Karpas-422 (cell line): Measurements from ENCODE around the gene GALNT17. TPM values are rescaled to one million over a fixed set of nuclear protein-coding genes. Genes with fewer than 3 reads are reported as not detected.
"Not testable (repeated sequence)": the region's sequence is repeated elsewhere in the genome, so short reads cannot be mapped to it uniquely, and the experiment has no call there.

ENCODE experiments used
- DNase-seq: peaks from one replicate; pipeline ENCODE4 v3.0.0-alpha.2; 2015
- H2AFZ ChIP-seq: fragments of 200-600 bp; sonication (generic); 2 replicates; pipeline ENCODE4 v1.6.1; 2014; ENCODE audit warnings: antibody characterized with exemption, low read length, mixed read lengths
- H3K27ac ChIP-seq: fragments of 200-600 bp; sonication (generic); 2 replicates; pipeline ENCODE4 v1.5.1; 2014; ENCODE audit warnings: mild to moderate bottlenecking, low read length, moderate library complexity
- H3K27me3 ChIP-seq: fragments of 200-600 bp; sonication (generic); 2 replicates; pipeline ENCODE4 v1.6.1; 2014; ENCODE audit warnings: low read length, mixed read lengths
- H3K36me3 ChIP-seq: fragments of 200-600 bp; sonication (generic); 2 replicates; pipeline ENCODE4 v1.6.1; 2014; ENCODE audit warnings: low read length, mixed read lengths; ENCODE audit not compliant: insufficient read depth
- H3K4me1 ChIP-seq: fragments of 200-600 bp; sonication (generic); 2 replicates; pipeline ENCODE4 v1.6.1; 2014; ENCODE audit warnings: mild to moderate bottlenecking, low read length, mixed read lengths
- H3K4me2 ChIP-seq: fragments of 200-600 bp; sonication (generic); 2 replicates; pipeline ENCODE4 v1.6.1; 2014; ENCODE audit warnings: low read length, low read depth, mild to moderate bottlenecking; ENCODE audit not compliant: poor library complexity, severe bottlenecking
- H3K4me3 ChIP-seq: fragments of 200-600 bp; sonication (generic); 2 replicates; pipeline ENCODE4 v1.5.1; 2014; ENCODE audit warnings: mild to moderate bottlenecking, antibody characterized with exemption, low read length, mixed read lengths
- H3K79me2 ChIP-seq: fragments of 200-600 bp; sonication (generic); 2 replicates; pipeline ENCODE4 v1.6.1; 2014; ENCODE audit warnings: mild to moderate bottlenecking, low read length, mixed read lengths
- H3K9ac ChIP-seq: fragments of 200-600 bp; sonication (generic); 2 replicates; pipeline ENCODE4 v1.6.0; 2014; ENCODE audit warnings: low read length
- H3K9me2 ChIP-seq: fragments of 200-600 bp; sonication (generic), shearing (Covaris generic); replicated peaks from 2 replicates; pipeline ENCODE4 v1.6.0; 2014; ENCODE audit warnings: mild to moderate bottlenecking, low read length, moderate library complexity; ENCODE audit not compliant: insufficient read depth
- H3K9me3 ChIP-seq: fragments of 300-700, 200-600 bp; sonication (generic); 2 replicates; pipeline ENCODE4 v1.6.1; 2014; ENCODE audit warnings: low read length, mixed read lengths
- H4K20me1 ChIP-seq: fragments of 200-600 bp; sonication (generic); 2 replicates; pipeline ENCODE4 v1.6.1; 2014; ENCODE audit warnings: mild to moderate bottlenecking, antibody characterized with exemption, low read length, low read depth; ENCODE audit not compliant: insufficient read depth
- total RNA-seq: library from RNA; depleted of rRNA; stranded (reverse); fragments of >200 nt; shearing (Covaris generic); gene quantifications from 2 replicates; pipeline ENCODE4 v1.2.3, GENCODE V29; 2014; ENCODE audit warnings: low replicate concordance

GALNT17 gene
- total RNA-seq, 1 experiment from 2014 or later, result not detected

DNA sequence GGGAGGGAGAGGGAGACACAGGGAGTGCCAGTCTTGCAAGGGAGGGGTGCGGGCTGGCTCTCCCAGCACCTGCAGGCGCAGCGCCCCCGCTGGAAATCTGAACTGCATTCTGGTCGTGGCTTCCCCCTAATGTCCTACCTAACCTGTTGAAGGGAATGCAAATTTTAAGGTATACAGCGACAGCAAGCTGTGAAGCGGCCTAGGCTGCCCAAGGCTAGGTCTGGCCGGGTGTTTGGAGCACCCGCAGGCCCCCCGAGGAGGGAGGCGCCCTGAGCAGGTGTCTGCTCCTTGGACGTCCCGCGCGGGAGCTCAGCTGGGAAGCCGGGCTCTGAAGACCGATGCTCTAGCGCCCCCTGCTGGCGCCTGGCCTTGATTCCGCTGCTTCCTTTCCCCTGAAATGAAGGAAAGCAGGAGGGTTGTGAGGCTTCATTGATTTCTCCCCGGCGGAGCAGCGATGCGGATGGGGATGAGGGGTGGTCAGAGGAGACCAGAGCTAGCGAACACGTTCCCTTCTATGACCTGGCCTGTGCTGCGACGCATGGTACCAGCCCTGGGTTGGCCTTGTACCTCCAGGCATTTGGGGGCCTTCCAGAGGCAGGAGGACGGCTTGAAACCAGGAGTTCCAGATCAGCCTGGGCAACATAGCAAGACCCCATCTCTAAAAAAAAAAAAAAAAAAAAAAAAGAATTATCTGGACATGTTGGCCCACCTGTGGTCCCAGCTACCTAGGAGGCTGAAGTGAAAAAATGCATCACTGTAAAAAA, 601.3 kb downstream of the GALNT17 start:
- peak; percentile 91 for DNase-seq
- H3K9me2 ChIP-seq, result no peaks in the 10 kb centered on the region

DNA sequence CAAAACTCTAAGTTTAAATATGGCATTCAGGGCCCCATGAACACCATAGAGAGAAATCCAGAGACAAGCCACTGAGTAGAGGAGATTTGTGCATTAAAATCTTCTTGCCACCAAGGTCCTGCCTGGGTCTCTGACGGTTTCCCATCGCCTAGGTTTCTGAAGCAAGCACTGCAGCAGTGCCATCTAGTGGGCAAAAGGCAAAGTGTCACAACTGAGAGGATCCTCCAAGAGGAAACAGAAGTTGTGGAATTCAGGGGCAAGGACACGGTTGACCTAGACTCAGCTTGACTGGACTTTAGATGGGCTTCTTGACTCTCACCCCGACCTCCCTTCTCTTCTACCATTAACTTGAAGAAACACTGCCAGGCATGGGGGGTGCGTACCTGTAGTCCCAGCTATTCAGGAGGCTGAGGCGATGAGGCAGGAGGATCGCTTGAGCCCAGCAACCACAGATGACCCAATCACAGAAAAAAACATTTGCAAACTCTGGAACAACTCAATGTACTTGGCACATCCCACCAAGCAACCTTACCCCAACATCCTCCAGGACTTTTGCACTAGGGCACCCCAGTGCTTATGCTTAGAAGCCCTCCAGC, 604.1 kb downstream of the GALNT17 start:
- no peak overlapping the region for H2AFZ ChIP-seq
- no peaks in the 10 kb centered on the region for H3K9me3 ChIP-seq
- DNase-seq, result peak; percentile 88
- H3K9me2 ChIP-seq, result no peaks in the 10 kb centered on the region
- no peaks in the 10 kb centered on the region for H3K79me2 ChIP-seq
- H3K27me3 ChIP-seq, result no peaks in the 10 kb centered on the region
- H3K4me3 ChIP-seq, result no peak overlapping the region
- no peak overlapping the region for H3K27ac ChIP-seq
- H4K20me1 ChIP-seq, result no peaks in the 10 kb centered on the region
- no peaks in the 10 kb centered on the region for H3K36me3 ChIP-seq
- no peaks in the 10 kb centered on the region for H3K4me1 ChIP-seq
- H3K4me2 ChIP-seq, result no peak overlapping the region
- H3K9ac ChIP-seq, result no peak overlapping the region

More for the DNA sequence above, 601.3 kb downstream of the GALNT17 start:
- H3K4me3 ChIP-seq, result no peak overlapping the region
- no peaks in the 10 kb centered on the region for H3K79me2 ChIP-seq
- H2AFZ ChIP-seq, result no peak overlapping the region
- no peaks in the 10 kb centered on the region for H4K20me1 ChIP-seq
- no peak overlapping the region for H3K4me2 ChIP-seq
- no peaks in the 10 kb centered on the region for H3K36me3 ChIP-seq
- H3K9me3 ChIP-seq, result no peaks in the 10 kb centered on the region
- H3K9ac ChIP-seq, result no peak overlapping the region
- H3K27ac ChIP-seq, result no peak overlapping the region
- no peaks in the 10 kb centered on the region for H3K4me1 ChIP-seq
- H3K27me3 ChIP-seq, result no peaks in the 10 kb centered on the region

DNA sequence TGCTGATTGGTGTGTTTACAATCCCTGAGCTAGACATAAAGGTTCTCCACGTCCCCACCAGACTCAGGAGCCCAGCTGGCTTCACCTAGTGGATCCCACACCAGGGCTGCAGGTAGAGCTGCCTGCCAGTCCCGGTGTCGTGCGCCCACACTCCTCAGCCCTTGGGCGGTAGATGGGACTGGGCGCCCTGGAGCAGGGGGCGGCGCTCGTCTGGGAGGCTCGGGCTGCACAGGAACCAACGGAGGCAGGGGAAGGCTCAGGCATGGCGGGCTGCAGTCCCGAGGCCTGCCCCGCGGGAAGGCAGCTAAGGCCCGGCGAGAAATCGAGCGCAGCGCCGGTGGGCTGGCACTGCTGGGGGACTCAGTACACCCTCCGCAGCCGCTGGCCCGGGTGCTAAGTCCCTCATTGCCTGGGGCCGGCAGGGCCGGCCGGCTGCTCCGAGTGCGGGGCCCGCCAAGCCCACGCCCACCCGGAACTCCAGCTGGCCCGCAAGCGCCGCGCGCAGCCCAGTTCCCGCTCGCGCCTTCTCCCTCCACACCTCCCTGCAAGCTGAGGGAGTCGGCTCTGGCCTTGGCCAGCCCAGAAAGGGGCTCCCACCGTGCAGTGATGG, 606.1 kb downstream of the GALNT17 start:
- not testable (repeated sequence) for H3K36me3 ChIP-seq, H3K27me3 ChIP-seq, H3K79me2 ChIP-seq, H3K4me2 ChIP-seq, H2AFZ ChIP-seq, H3K9ac ChIP-seq, H4K20me1 ChIP-seq, H3K27ac ChIP-seq, H3K4me1 ChIP-seq, H3K9me2 ChIP-seq, DNase-seq, H3K4me3 ChIP-seq, H3K9me3 ChIP-seq

DNA sequence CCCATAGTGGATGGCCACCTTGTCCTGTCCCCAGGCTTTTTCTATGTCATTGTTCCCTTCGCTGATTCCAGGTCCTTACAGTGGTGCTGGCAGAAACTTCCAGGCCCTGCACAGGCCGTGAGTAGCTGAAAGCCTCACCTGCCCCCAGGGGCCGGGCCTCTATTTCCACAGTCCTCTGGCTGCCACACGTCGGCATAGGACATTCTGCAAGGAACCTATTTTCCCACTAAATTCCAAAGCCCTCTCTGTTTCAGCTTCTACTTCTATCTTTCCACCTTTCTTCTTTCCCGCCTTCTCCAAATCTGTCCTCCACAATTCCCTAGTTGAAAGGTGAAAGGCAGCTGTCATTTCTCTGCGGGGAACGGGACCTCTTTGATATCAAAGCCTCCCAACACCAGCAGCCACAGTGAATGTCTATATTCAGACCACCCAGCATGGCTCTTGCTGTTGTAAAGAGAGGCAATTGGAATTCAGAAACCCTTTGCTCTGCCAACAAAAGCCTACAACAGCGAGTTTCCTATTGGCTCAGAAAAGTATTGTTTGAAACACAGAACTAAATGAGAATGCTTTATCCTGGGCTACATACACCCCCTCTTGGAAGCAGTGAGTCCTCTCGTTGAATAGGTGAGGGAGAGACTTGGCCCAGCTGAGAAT, 607.7 kb downstream of the GALNT17 start:
- no peak for DNase-seq
- Histone ChIP-seq H3K4me2 (no peak overlapping the region), H3K27ac (no peak overlapping the region), H3K4me3 (no peak overlapping the region), H3K79me2 (no peaks in the 10 kb centered on the region), H3K9me3 (no peaks in the 10 kb centered on the region), H2AFZ (no peak overlapping the region), H3K9ac (no peak overlapping the region), H3K27me3 (no peaks in the 10 kb centered on the region), H4K20me1 (no peaks in the 10 kb centered on the region), H3K4me1 (no peaks in the 10 kb centered on the region), H3K36me3 (no peaks in the 10 kb centered on the region), H3K9me2 (no peaks in the 10 kb centered on the region)

GRCh38 chr7:71740174-71740560, 608.2 kb downstream of the GALNT17 start:
- Histone ChIP-seq H3K4me2 (no peak overlapping the region), H3K9me2 (no peaks in the 10 kb centered on the region), H3K9me3 (no peaks in the 10 kb centered on the region), H3K4me3 (no peak overlapping the region), H3K79me2 (no peaks in the 10 kb centered on the region), H3K36me3 (no peaks in the 10 kb centered on the region), H3K4me1 (no peaks in the 10 kb centered on the region), H3K27me3 (no peaks in the 10 kb centered on the region), H3K9ac (no peak overlapping the region), H3K27ac (no peak overlapping the region), H4K20me1 (no peaks in the 10 kb centered on the region), H2AFZ (no peak overlapping the region)
- no peak for DNase-seq

DNA sequence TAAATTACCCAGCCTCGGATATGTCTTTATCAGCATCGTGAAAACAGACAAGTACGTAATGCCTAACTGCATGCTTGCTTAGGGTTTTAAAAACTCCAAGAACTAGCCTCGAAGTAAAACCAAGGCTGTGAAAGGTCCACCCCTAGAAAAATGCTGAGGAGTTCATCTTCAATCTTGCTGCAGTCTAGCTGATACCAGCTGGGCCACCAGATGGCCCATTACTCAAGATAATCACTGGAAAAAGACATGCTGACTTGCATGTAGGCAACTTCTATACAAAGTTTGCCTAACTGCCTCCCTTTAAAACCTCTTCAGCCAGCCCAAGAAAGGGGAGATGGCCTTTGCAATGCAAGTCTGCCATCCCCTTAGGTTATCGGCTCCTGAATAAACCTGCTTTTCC, 614.1 kb downstream of the GALNT17 start:
- no peaks in the 10 kb centered on the region for H3K9me2 ChIP-seq
- H3K79me2 ChIP-seq, result no peaks in the 10 kb centered on the region
- no peaks in the 10 kb centered on the region for H3K36me3 ChIP-seq
- no peaks in the 10 kb centered on the region for H3K27me3 ChIP-seq
- H3K4me3 ChIP-seq, result no peak overlapping the region
- H3K4me1 ChIP-seq, result no peaks in the 10 kb centered on the region
- H3K9ac ChIP-seq, result no peak overlapping the region
- H3K9me3 ChIP-seq, result no peaks in the 10 kb centered on the region
- no peak overlapping the region for H2AFZ ChIP-seq
- no peaks in the 10 kb centered on the region for H4K20me1 ChIP-seq
- DNase-seq, result no peak
- no peak overlapping the region for H3K4me2 ChIP-seq
- H3K27ac ChIP-seq, result no peak overlapping the region

DNA sequence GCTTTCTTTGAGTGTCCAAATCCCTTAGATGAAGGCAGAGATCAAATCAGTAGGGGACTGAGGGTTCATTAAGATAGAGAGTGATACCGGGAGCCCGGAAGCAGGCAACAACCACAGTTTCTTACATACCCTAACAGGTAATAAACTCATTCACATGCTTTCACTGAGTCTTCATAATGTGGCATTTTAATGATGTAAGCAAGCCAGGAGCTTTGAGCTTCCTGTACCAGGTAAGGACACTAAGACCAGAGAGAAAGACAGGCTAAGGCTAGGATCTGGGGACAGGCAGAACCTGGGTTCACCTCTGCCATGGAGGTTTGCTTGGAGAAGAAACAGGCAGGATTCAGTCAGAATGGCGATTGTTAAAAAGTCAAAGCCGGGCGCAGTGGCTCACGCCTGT, 618.3 kb downstream of the GALNT17 start:
- Histone ChIP-seq H3K4me1 (no peaks in the 10 kb centered on the region), H3K36me3 (no peaks in the 10 kb centered on the region), H2AFZ (no peak overlapping the region), H3K4me2 (no peak overlapping the region), H3K27me3 (no peaks in the 10 kb centered on the region), H3K27ac (no peak overlapping the region), H4K20me1 (no peaks in the 10 kb centered on the region), H3K9me2 (no peaks in the 10 kb centered on the region), H3K4me3 (no peak overlapping the region), H3K79me2 (no peaks in the 10 kb centered on the region), H3K9ac (no peak overlapping the region), H3K9me3 (no peaks in the 10 kb centered on the region)
- no peak for DNase-seq
